ENCODE measurements around the gene FFAR1. TPM values are rescaled to one million over a fixed set of nuclear protein-coding genes. Genes with fewer than 3 reads are reported as not detected.

The FFAR1 gene
- polyA plus RNA-seq, 3 donors from 2014 or later = not detected

DNA sequence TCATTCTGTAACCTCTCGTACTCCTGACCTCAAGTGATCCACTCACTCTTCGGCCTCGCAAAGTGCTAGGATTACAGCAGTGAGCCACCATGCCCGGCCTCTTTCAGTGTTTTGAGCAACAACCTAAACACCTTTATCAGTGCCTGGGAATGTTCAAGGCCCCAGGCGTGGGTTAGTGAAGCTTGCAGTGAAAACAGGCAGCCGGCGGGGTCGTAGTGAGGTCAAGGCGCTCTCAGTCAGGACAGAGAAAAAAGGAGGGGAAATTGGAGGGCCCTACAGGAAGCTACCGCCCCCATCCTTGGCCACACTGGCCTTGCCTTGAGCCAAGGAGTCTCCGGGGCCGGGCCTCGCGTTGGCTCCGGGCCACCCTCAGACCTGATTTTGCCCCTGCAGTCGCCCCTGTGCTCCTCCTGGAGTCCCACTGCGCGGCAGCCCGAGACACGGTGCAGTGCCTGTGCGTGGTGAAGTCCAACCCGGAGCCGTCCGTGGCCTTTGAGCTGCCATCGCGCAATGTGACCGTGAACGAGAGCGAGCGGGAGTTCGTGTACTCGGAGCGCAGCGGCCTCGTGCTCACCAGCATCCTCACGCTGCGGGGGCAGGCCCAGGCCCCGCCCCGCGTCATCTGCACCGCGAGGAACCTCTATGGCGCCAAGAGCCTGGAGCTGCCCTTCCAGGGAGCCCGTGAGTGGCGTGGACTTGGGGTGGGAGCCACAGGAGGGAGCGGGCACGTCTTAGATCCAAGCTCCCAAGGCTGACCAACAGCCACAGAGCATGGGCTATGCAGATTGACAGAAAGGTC lies 38.0 kb upstream of the FFAR1 start:
- H3K36me3 Mint-ChIP-seq = no peaks in the 10 kb centered on the region
- no peak for DNase-seq
- H3K4me1 Mint-ChIP-seq = no peaks in the 10 kb centered on the region
- H3K4me3 Mint-ChIP-seq = no peak overlapping the region
- peaks cover 0 to 9% (median 5%) of the 10 kb centered on the region in 3 donors for H3K27me3 Mint-ChIP-seq (ENCODE audit: low read depth in 3 of 3)
- no peak overlapping the region for H3K27ac Mint-ChIP-seq
- no peaks in the 10 kb centered on the region for H3K9me3 Mint-ChIP-seq

DNA sequence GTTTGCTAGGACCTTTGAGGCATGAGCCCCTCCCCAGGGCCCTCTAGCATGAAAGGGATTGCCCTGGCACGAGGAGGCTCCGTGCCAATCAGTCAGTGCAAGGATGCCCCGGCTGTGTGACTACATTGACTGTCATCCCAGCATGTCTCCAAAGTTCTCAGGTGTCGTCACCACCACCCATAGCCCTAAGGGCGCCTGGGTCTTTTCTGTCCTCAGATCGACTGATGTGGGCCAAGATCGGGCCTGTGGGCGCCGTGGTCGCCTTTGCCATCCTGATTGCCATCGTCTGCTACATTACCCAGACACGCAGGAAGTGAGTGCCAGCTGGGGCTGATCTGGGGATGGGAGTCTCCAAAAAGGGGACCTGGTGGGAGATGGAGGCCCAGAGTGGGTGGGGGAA lies 37.4 kb upstream of the FFAR1 start:
- no peaks in the 10 kb centered on the region for H3K36me3 Mint-ChIP-seq
- no peak overlapping the region for H3K4me3 Mint-ChIP-seq
- H3K27ac Mint-ChIP-seq = no peak overlapping the region
- H3K27me3 Mint-ChIP-seq (ENCODE audit: low read depth in 3 of 3) = peaks cover 1 to 9% (median 5%) of the 10 kb centered on the region in 3 donors
- peak in 2 of 3 donors; percentile 2 to 9 for DNase-seq
- H3K4me1 Mint-ChIP-seq = no peaks in the 10 kb centered on the region
- H3K9me3 Mint-ChIP-seq = no peaks in the 10 kb centered on the region

DNA sequence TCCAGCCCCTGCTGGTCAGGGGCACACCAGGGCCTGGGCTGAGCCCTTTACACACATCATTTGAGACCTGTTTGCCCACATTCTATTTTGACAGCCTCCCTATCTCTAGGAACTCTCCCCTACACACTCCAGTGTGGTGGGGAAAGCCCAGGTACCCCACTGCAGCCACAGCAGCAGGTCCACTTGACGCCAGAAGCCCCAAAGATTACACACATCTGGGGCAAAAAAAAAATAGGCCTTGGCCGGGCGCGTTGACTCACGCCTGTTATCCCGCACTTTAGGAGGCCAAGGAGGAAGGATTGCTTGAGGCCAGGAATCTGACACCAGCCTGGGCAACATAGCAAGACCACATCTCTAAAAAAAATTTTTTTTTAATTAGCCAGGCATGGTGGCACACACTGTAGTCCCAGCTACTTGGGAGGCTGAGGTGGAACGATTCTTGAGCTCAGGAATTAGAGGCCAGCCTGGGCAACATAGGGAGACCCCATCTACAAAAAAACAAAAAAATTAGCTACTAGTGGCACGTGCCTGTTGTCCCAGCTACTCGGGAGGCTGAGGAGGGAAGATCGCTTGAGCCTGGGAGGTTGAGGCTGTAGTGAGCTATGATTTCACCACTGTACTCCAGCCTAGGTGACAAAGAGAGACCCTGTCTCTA lies 36.8 kb upstream of the FFAR1 start:
- Mint-ChIP-seq H3K4me1 (no peaks in the 10 kb centered on the region), H3K27ac (no peak overlapping the region), H3K4me3 (no peak overlapping the region), H3K36me3 (no peaks in the 10 kb centered on the region), H3K27me3 (ENCODE audit: low read depth in 3 of 3) (peaks cover 3 to 9% (median 5%) of the 10 kb centered on the region in 3 donors), H3K9me3 (no peaks in the 10 kb centered on the region)
- no peak for DNase-seq

DNA sequence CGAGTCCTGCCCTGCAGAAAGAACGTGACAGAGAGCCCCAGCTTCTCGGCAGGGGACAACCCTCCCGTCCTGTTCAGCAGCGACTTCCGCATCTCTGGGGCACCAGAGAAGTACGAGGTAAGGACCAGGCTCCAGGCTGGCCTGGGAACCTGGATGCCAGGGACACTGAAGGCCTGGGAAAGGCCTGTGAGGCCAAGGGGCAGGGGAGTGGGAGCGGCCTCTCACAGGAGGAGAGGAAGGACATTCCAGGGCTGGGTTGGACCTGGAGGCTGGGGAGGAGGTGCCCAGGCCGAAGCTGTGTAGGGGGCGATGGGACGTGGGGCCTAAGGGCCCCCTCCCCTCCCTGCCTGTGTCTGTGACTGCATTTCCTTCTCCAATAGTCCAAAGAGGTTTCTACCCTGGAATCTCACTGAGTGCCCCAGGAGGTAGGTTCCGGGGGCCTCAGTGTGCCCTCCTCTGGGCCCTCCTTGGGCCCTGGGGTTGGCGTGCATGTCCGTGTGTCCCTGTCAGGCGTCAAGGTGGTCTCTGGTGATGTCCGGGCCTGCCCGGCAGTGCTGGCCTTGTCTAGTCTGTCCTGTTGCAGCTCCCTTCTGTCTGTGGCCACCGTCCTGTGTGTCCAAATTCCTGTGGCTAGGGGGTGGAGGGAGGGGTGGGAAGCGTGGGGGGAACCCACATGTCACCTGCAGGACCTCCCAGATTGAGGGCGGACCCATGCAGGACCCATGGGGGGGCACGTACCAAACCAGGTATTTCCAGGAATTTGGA lies 35.6 kb upstream of the FFAR1 start:
- Mint-ChIP-seq H3K4me1 (no peaks in the 10 kb centered on the region), H3K9me3 (no peaks in the 10 kb centered on the region), H3K4me3 (no peak overlapping the region), H3K27ac (no peak overlapping the region), H3K36me3 (no peaks in the 10 kb centered on the region), H3K27me3 (ENCODE audit: low read depth in 3 of 3) (peaks cover 3 to 9% (median 4%) of the 10 kb centered on the region in 3 donors)
- DNase-seq = no peak

DNA sequence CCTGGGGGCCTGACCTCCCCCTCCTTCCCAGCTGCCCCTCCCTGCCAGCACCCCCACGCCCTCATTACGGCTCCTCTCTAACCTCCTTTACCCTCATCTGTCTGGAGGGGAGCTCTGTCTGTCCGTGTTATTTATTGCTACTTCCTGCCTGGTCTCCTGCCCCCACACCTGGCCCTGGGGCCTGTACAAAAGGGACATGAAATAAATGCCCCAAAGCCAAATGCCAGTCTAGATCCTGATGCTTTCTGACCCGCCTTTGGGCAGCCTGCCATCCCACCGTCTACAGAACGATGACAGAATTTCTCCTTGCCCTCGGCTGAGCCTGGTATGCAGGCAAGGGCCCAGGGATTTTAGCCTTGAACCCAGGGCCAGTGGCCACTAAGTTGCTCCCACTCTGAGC lies 34.1 kb upstream of the FFAR1 start:
- Mint-ChIP-seq H3K4me1 (peaks cover 0 to under 1% of the 10 kb centered on the region in 2 donors), H3K9me3 (no peaks in the 10 kb centered on the region), H3K36me3 (no peaks in the 10 kb centered on the region), H3K27me3 (ENCODE audit: low read depth in 3 of 3) (peaks cover 3 to 7% (median 4%) of the 10 kb centered on the region in 3 donors), H3K4me3 (no peak overlapping the region), H3K27ac (no peak overlapping the region)
- DNase-seq = no peak

DNA sequence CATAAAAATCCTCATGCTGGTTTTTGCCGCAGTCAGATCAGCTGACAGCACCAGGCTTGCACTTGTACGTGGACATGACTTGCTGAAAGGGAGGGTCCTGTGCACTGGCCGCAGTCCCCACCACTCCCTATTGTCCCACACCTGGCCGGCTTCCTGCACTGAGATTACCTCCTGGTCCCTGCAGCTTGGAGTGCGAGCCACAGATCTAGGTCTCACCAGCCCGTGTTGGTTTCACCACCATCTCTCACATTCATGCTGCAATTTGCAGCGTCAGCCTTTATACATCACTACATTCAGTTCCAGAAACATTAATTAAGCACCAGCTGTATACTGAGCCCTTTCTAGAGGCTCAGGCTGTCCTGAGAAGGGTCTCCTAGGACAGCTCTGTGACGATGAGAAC lies 33.7 kb upstream of the FFAR1 start:
- Mint-ChIP-seq H3K9me3 (no peaks in the 10 kb centered on the region), H3K27me3 (ENCODE audit: low read depth in 3 of 3) (peaks cover under 1 to 6% (median 3%) of the 10 kb centered on the region in 3 donors), H3K4me1 (peaks cover 0 to 4% of the 10 kb centered on the region in 2 donors), H3K36me3 (no peaks in the 10 kb centered on the region), H3K4me3 (no peak overlapping the region), H3K27ac (no peak overlapping the region)
- no peak for DNase-seq

DNA sequence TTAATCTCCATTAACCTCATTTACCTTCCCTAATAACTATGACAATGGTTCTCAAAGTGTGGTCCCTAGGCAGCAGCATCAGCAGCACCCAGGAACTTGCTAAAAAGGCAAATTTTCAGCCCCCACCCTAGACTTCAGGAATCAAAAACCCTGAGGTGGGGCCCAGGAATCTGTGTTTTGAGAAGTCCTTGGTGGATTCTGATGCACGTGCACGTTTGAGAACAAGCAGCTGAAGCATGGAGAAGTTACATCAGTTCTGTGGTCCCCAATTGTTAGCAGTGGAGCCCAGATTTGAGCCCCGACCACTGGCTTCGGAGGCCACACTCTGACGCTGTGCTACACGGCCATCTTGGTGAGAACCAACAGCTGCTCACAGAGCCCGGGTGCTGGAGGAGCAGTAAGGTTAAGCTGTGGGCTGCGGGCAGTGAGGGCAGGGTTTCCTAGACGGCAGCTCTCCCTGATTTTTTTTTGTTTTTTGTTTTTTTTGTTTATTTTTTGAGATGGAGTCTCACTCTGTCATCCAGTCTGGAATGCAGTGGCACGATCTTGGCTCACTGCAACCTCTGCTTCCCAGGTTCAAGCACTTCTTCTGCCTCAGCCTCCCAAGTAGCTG lies 32.7 kb upstream of the FFAR1 start:
- peaks cover 0 to 4% (median 3%) of the 10 kb centered on the region in 3 donors for H3K27me3 Mint-ChIP-seq (ENCODE audit: low read depth in 3 of 3)
- H3K36me3 Mint-ChIP-seq = no peaks in the 10 kb centered on the region
- H3K9me3 Mint-ChIP-seq = no peaks in the 10 kb centered on the region
- H3K4me1 Mint-ChIP-seq = peaks cover 0 to 4% of the 10 kb centered on the region in 2 donors
- no peak overlapping the region for H3K27ac Mint-ChIP-seq
- no peak for DNase-seq
- no peak overlapping the region for H3K4me3 Mint-ChIP-seq

DNA sequence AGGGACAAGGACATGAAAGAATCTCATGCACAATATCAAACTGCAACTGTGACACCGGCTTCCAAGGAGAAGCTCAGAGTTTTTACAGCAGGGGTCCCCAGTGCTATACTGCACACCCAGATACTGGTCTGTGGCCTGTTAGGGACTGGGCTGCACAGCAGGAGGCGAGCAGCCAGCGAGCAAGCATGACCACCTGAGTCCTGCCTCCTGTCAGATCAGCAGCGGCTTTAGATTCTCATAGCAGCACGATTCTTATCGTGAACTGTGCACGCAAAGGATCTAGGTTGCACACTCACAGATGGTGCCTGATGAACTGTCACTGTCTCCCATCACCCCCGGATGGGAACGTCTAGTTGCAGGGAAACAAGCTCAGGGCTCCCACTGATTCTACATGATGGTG lies 31.8 kb upstream of the FFAR1 start:
- DNase-seq = no peak
- H3K4me1 Mint-ChIP-seq = peaks cover 0 to 7% of the 10 kb centered on the region in 2 donors
- H3K27ac Mint-ChIP-seq = no peak overlapping the region
- no peak overlapping the region for H3K4me3 Mint-ChIP-seq
- H3K27me3 Mint-ChIP-seq (ENCODE audit: low read depth in 3 of 3) = peaks cover 0 to 4% (median 0%) of the 10 kb centered on the region in 3 donors
- no peaks in the 10 kb centered on the region for H3K36me3 Mint-ChIP-seq
- H3K9me3 Mint-ChIP-seq = no peaks in the 10 kb centered on the region

DNA sequence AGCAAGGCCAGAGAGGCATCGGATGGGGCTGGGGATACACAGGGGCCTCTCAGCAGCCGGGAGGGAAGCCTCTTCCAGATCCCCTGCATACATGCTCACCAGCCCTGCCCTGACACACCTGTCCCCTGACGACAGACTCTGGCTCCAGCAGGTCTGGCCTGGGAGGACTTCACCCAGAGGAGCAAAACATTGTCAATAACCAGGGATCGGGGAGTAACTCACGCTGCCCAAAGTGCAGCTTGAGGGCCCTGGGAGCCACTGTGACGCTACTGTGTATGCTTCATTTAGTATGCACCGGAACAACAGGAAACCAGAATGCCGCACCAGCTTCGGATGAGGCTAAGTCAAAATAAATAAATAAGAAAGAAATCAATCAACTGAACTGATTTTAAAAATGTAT lies 31.1 kb upstream of the FFAR1 start:
- H3K4me3 Mint-ChIP-seq = no peak overlapping the region
- H3K4me1 Mint-ChIP-seq = peaks cover 0 to 7% of the 10 kb centered on the region in 2 donors
- H3K9me3 Mint-ChIP-seq = no peaks in the 10 kb centered on the region
- H3K36me3 Mint-ChIP-seq = no peaks in the 10 kb centered on the region
- no peak for DNase-seq
- peaks cover 0 to 4% (median under 1%) of the 10 kb centered on the region in 3 donors for H3K27me3 Mint-ChIP-seq (ENCODE audit: low read depth in 3 of 3)
- H3K27ac Mint-ChIP-seq = no peak overlapping the region

DNA sequence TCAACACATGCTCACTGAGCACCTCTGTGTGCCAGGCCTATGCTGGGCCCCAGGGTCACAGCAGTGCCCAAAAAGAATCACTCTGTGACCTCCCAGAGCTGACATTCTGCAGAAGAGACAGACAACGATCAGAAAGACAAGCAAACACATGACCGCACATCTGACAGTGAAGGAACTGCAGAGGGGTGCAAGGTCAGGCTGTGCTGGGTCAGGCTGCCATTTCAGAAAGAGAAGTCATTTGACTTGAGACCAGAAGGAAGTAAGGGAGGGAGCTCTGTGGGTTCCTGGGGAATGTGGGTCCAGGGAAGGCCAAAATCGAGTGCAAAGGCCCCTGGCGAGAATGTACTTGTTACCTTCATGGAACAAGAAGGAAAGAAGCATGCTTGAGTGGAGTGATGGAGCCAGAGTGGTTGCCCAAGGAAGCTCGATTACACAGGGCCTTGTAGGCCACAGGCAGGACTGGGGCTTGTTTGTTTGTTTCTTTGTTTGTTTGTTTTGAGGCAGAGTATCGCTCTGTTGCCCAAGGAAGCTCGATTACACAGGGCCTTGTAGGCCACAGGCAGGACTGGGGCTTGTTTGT lies 30.1 kb upstream of the FFAR1 start:
- peaks cover 0 to 9% (median 2%) of the 10 kb centered on the region in 3 donors for H3K27me3 Mint-ChIP-seq (ENCODE audit: low read depth in 3 of 3)
- H3K9me3 Mint-ChIP-seq = no peaks in the 10 kb centered on the region
- H3K4me1 Mint-ChIP-seq = peaks cover 0 to 7% of the 10 kb centered on the region in 2 donors
- no peak overlapping the region for H3K27ac Mint-ChIP-seq
- DNase-seq = no peak
- peaks cover 0 to 3% (median 0%) of the 10 kb centered on the region in 3 donors for H3K36me3 Mint-ChIP-seq
- no peak overlapping the region for H3K4me3 Mint-ChIP-seq

DNA sequence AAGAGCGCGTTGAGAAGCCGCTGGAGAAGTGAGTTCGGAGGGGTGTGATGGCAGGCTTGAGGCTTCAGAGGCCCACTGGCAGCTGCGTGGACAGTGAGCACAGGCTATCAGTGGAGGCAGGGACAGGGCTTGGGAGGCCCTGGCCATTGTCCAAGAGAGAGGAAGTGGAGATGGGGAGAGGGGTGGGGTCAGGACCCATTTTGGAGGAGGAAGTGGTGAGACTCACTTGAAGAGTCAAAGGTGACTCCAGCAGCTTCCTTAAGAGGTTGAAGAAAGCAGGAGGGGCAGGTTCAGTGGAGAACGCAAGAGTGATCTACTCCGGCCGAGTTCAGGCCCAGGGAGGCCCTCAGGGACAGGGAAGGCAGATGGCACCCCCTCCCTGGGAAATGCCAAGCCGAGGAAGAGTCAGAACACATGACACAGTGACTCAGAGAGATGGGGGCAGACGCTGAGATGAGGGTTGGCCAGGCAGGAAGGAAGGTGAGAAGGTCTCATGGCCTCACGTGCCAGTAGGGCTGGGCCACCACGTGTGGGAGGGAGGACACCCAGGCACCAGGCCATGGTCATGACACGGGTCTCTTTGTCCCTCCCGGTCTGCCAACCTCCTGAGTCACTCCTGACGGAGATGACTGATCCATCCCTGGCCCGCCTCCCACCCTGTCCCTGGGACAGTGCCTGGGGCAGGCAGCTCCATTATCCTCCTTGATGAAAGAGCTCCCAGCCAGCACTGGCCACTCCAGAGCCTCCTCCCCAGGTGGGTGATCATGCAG lies 28.8 kb upstream of the FFAR1 start:
- Mint-ChIP-seq H3K36me3 (peaks cover 0 to 3% (median 0%) of the 10 kb centered on the region in 3 donors), H3K4me1 (peaks cover 0 to 7% of the 10 kb centered on the region in 2 donors), H3K27me3 (ENCODE audit: low read depth in 3 of 3) (peaks cover 0 to 13% (median 2%) of the 10 kb centered on the region in 3 donors), H3K9me3 (no peaks in the 10 kb centered on the region), H3K4me3 (no peak overlapping the region), H3K27ac (peak overlapping the region in 1 of 6 donors; percentile 52)
- DNase-seq = no peak

DNA sequence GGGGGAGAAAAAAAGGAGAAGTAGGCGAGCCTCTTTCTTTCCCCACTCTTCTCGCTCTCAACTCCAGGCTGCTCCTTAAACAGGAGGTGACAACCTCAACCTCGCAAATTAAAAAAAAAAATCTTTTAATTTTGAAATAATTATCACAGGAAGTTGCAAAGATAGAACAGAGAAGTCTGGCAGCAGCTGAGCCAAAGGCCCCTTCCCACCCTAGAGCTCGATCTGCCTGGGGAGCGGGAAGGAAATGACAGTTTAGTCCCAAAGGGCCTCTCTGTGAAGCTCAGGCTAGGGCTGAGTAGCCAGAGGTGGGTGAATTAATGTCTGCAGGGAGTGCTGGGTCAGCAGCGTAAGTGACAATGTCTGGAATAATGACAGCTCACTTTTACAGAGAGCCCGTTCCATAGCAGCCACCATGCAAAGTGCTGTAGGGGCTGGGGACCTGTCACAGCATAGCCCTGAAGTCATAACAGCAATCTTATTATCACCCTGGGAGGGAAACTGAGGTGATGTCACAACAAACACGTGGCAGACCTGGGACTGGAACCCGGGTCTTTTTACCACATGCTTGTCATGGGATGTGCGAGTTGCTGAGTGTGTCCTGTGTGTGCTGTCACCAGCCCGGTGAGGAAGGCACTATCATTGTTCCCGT lies 27.5 kb upstream of the FFAR1 start:
- peaks cover 0 to 3% (median 0%) of the 10 kb centered on the region in 3 donors for H3K36me3 Mint-ChIP-seq
- H3K9me3 Mint-ChIP-seq = no peaks in the 10 kb centered on the region
- H3K27ac Mint-ChIP-seq = no peak overlapping the region
- no peak overlapping the region for H3K4me3 Mint-ChIP-seq
- H3K27me3 Mint-ChIP-seq (ENCODE audit: low read depth in 3 of 3) = peaks cover 2 to 13% (median 3%) of the 10 kb centered on the region in 3 donors
- H3K4me1 Mint-ChIP-seq = peaks cover 0 to 7% of the 10 kb centered on the region in 2 donors
- no peak for DNase-seq
